Kidney epithelial cell (primary cell): Measurements from ENCODE around the gene FOXP1. TPM values are rescaled to one million over a fixed set of nuclear protein-coding genes. Genes with fewer than 3 reads are reported as not detected.

Source experiments
- DNase-seq: peaks from one replicate; pipeline ENCODE4 v3.0.0-alpha.2; 2010; ENCODE audit warnings: low read depth
- H3K27me3 ChIP-seq: 2 replicates; pipeline ENCODE4 v1.6.0; 2011; ENCODE audit warnings: low read length; ENCODE audit not compliant: control insufficient read depth, insufficient read depth
- H3K36me3 ChIP-seq: 2 replicates; pipeline ENCODE4 v1.5.1; 2011; ENCODE audit warnings: low read length; ENCODE audit not compliant: control insufficient read depth, insufficient read depth
- H3K4me3 ChIP-seq: 2 replicates; pipeline ENCODE4 v1.5.1; 2011; ENCODE audit warnings: low read depth, mild to moderate bottlenecking, control low read depth, low read length
- CTCF ChIP-seq: IDR thresholded peaks from 2 replicates; pipeline ENCODE4 v1.5.1; 2011; ENCODE audit warnings: mild to moderate bottlenecking, moderate library complexity, low read length, control low read depth, inconsistent platforms; ENCODE audit not compliant: insufficient read depth, poor library complexity, severe bottlenecking
- total RNA-seq: library from RNA; depleted of rRNA; stranded (reverse); fragments of >200 nt; gene quantifications from 2 replicates; pipeline ENCODE4 v1.2.3, GENCODE V29; 2015

The FOXP1 gene
- total RNA-seq, 1 donor from 2014 or later: 75.0 TPM

GRCh38 chr3:71029770-71030169 is 553.8 kb downstream of the FOXP1 start:
- Histone ChIP-seq H3K36me3 (no peaks in the 10 kb centered on the region), H3K27me3 (no peaks in the 10 kb centered on the region), H3K4me3 (no peak overlapping the region)
- no peak for TF ChIP-seq CTCF
- DNase-seq: no peak

GRCh38 chr3:71028802-71029201 is 554.7 kb downstream of the FOXP1 start:
- Histone ChIP-seq H3K27me3 (no peaks in the 10 kb centered on the region), H3K4me3 (no peak overlapping the region), H3K36me3 (no peaks in the 10 kb centered on the region)
- DNase-seq: no peak
- TF ChIP-seq CTCF: no peak

- Histone ChIP-seq H3K36me3 (no peaks in the 10 kb centered on the region), H3K27me3 (no peaks in the 10 kb centered on the region), H3K4me3 (no peak overlapping the region)
- DNase-seq: no peak
- no peak for TF ChIP-seq CTCF
These were observed 555.3 kb downstream of the FOXP1 start for GRCh38 chr3:71028184-71028583.

- H3K36me3 ChIP-seq: no peaks in the 10 kb centered on the region
- no peak for DNase-seq
- TF ChIP-seq CTCF: no peak
- H3K27me3 ChIP-seq: no peaks in the 10 kb centered on the region
- H3K4me3 ChIP-seq: no peak overlapping the region
These were observed 556.6 kb downstream of the FOXP1 start for GRCh38 chr3:71026634-71027578.

GRCh38 chr3:71025516-71025915 is 558.0 kb downstream of the FOXP1 start:
- H3K27me3 ChIP-seq: no peaks in the 10 kb centered on the region
- TF ChIP-seq CTCF: no peak
- no peaks in the 10 kb centered on the region for H3K36me3 ChIP-seq
- no peak overlapping the region for H3K4me3 ChIP-seq
- no peak for DNase-seq

GRCh38 chr3:71025010-71025409 is 558.5 kb downstream of the FOXP1 start:
- Histone ChIP-seq H3K4me3 (no peak overlapping the region), H3K27me3 (no peaks in the 10 kb centered on the region), H3K36me3 (no peaks in the 10 kb centered on the region)
- DNase-seq: no peak
- no peak for TF ChIP-seq CTCF
